Measurements from ENCODE around the gene GRB10. TPM values are rescaled to one million over a fixed set of nuclear protein-coding genes. Genes with fewer than 3 reads are reported as not detected.

Gene GRB10
- polyA plus RNA-seq, 3 donors = 1.3 to 3.1 (median 1.5) TPM

GRCh38 chr7:50803359-50804337, 21.0 kb upstream of the GRB10 start:
- Histone ChIP-seq H2AFZ (ENCODE audit: insufficient read depth, low read depth, low read length, poor library complexity, severe bottlenecking) (no peak overlapping the region), H3K36me3 (replicated peaks in 1 of 2; ENCODE audit: control insufficient read depth in 1 of 2, insufficient read depth in 2 of 2, low read length in 2 of 2) (no peaks in the 10 kb centered on the region), H4K20me1 (ENCODE audit: insufficient read depth, low read length) (no peaks in the 10 kb centered on the region), H3K4me2 (replicated peaks; ENCODE audit: extremely low read depth, low read length, poor library complexity, severe bottlenecking) (no peak overlapping the region), H3K4me1 (ENCODE audit: control insufficient read depth in 1 of 2, insufficient read depth in 2 of 2, low read length in 2 of 2) (no peaks in the 10 kb centered on the region), H3K9ac (ENCODE audit: insufficient read depth, low read length, poor library complexity, severe bottlenecking) (no peak overlapping the region), H3K4me3 (replicated peaks in 1 of 3; ENCODE audit: low read depth in 2 of 3, low read length in 3 of 3) (no peak overlapping the region), H3K27me3 (ENCODE audit: control insufficient read depth in 2 of 2, insufficient read depth in 2 of 2, low read length in 2 of 2) (no peaks in the 10 kb centered on the region), H3K79me2 (ENCODE audit: insufficient read depth, low read length) (no peaks in the 10 kb centered on the region), H3K9me3 (replicated peaks in 1 of 2; ENCODE audit: control insufficient read depth in 1 of 2, insufficient read depth in 1 of 2, low read length in 2 of 2) (no peaks in the 10 kb centered on the region), H3K27ac (ENCODE audit: low read depth in 1 of 2, low read length in 2 of 2) (no peak overlapping the region)
- TF ChIP-seq CTCF (IDR thresholded peaks at IDR 0.05) = no peak
- 78% methylated on average over 2 of the region's 5 CpGs for WGBS (ENCODE audit: insufficient coverage)
- Mint-ChIP-seq H3K36me3 (no peaks in the 10 kb centered on the region), H3K4me3 (no peak overlapping the region), H3K4me1 (peaks cover 2% of the 10 kb centered on the region), H3K27ac (no peak overlapping the region), H3K9me3 (peaks cover 0 to 5% (median 0%) of the 10 kb centered on the region in 7 donors), H3K27me3 (ENCODE audit: low read depth in 3 of 3) (peaks cover 5 to 12% (median 6%) of the 10 kb centered on the region in 3 donors)
- intact Hi-C loops (cut with micrococcal nuclease) = no loop called here
- DNase-seq = no peak

- H3K4me3 Mint-ChIP-seq = no peak overlapping the region
- H3K79me2 ChIP-seq (ENCODE audit: insufficient read depth, low read length) = no peaks in the 10 kb centered on the region
- no peaks in the 10 kb centered on the region for H3K36me3 Mint-ChIP-seq
- WGBS (ENCODE audit: insufficient coverage) = 100% methylated on average over 1 of the region's 1 CpG
- no peak for DNase-seq
- H3K9me3 Mint-ChIP-seq = peaks cover 0 to 5% (median 0%) of the 10 kb centered on the region in 7 donors
- no peak overlapping the region for H3K4me2 ChIP-seq (replicated peaks; ENCODE audit: extremely low read depth, low read length, poor library complexity, severe bottlenecking)
- H3K4me1 ChIP-seq (ENCODE audit: control insufficient read depth in 1 of 2, insufficient read depth in 2 of 2, low read length in 2 of 2) = no peaks in the 10 kb centered on the region
- H3K9ac ChIP-seq (ENCODE audit: insufficient read depth, low read length, poor library complexity, severe bottlenecking) = no peak overlapping the region
- intact Hi-C loops (cut with micrococcal nuclease) = no loop called here
- H3K27me3 ChIP-seq (ENCODE audit: control insufficient read depth in 2 of 2, insufficient read depth in 2 of 2, low read length in 2 of 2) = no peaks in the 10 kb centered on the region
- H3K27me3 Mint-ChIP-seq (ENCODE audit: low read depth in 3 of 3) = peaks cover 6 to 13% (median 6%) of the 10 kb centered on the region in 3 donors
- H2AFZ ChIP-seq (ENCODE audit: insufficient read depth, low read depth, low read length, poor library complexity, severe bottlenecking) = no peak overlapping the region
- no peak overlapping the region for H3K27ac ChIP-seq (ENCODE audit: low read depth in 1 of 2, low read length in 2 of 2)
- H3K36me3 ChIP-seq (replicated peaks in 1 of 2; ENCODE audit: control insufficient read depth in 1 of 2, insufficient read depth in 2 of 2, low read length in 2 of 2) = no peaks in the 10 kb centered on the region
- no peak for TF ChIP-seq CTCF (IDR thresholded peaks at IDR 0.05)
- H4K20me1 ChIP-seq (ENCODE audit: insufficient read depth, low read length) = no peaks in the 10 kb centered on the region
- H3K4me3 ChIP-seq (replicated peaks in 1 of 3; ENCODE audit: low read depth in 2 of 3, low read length in 3 of 3) = no peak overlapping the region
- H3K27ac Mint-ChIP-seq = no peak overlapping the region
- no peaks in the 10 kb centered on the region for H3K9me3 ChIP-seq (replicated peaks in 1 of 2; ENCODE audit: control insufficient read depth in 1 of 2, insufficient read depth in 1 of 2, low read length in 2 of 2)
- H3K4me1 Mint-ChIP-seq = peaks cover 2% of the 10 kb centered on the region
Measured at GRCh38 chr7:50801907-50802306, 19.2 kb upstream of the GRB10 start.

All from CD14-positive monocyte (primary cell).